Fibroblast of lung (primary cell): ENCODE measurements around the gene ADAT1.

Source experiments
- EZH2 ChIP-seq: IDR thresholded peaks from 2 replicates; pipeline ENCODE4 v1.5.1; 2012; ENCODE audit warnings: low read length, control low read depth, mild to moderate bottlenecking; ENCODE audit errors: missing control alignments
- TF ChIP-seq, protein P1 (sequence below), 2 donors: IDR thresholded peaks in 1 of 2; conservative IDR thresholded peaks in 1 of 2; 1 replicate in 1 of 2; 2 replicates in 1 of 2; pipeline ENCODE4 v1.5.1; 2011 to 2012; ENCODE audit warnings: low read length in 2 of 2, control low read depth in 1 of 2, inconsistent platforms in 1 of 2, low read depth in 1 of 2, mild to moderate bottlenecking in 1 of 2

DNA sequence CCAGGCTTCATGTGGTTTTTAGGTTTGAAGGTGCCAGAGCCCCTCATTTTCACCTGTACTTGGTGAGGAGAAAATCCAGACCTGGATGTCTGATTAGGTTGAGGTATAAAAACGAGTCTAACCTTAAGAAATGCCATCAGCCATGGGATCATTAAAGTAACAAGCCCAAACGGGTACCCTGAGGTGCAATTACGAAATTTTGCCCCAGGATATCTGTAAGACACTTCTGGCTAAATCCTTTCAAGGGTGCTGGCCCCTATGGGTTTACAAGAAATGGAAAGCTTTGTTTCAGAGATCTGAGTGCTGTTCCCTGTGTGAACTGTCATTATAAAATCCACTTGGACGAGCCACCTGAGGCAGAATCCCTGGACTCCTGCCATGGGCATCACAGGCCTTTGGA lies 19.8 kb downstream of the ADAT1 start:
- TF ChIP-seq, protein P1, sequence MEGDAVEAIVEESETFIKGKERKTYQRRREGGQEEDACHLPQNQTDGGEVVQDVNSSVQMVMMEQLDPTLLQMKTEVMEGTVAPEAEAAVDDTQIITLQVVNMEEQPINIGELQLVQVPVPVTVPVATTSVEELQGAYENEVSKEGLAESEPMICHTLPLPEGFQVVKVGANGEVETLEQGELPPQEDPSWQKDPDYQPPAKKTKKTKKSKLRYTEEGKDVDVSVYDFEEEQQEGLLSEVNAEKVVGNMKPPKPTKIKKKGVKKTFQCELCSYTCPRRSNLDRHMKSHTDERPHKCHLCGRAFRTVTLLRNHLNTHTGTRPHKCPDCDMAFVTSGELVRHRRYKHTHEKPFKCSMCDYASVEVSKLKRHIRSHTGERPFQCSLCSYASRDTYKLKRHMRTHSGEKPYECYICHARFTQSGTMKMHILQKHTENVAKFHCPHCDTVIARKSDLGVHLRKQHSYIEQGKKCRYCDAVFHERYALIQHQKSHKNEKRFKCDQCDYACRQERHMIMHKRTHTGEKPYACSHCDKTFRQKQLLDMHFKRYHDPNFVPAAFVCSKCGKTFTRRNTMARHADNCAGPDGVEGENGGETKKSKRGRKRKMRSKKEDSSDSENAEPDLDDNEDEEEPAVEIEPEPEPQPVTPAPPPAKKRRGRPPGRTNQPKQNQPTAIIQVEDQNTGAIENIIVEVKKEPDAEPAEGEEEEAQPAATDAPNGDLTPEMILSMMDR (conservative IDR thresholded peaks at IDR 0.05 in 1 of 2, IDR thresholded peaks at IDR 0.05 in 1 of 2; ENCODE audit: low read depth in 1 of 2, low read length in 2 of 2), result no peak
- TF ChIP-seq EZH2, result no peak
